Nucleus accumbens (tissue), 56 donors: ENCODE data around the gene MAL.
A peak's percentile ranks its signal among the peaks of the same experiment; 100 is the strongest.
"Not testable (repeated sequence)": the region's sequence is repeated elsewhere in the genome, so short reads cannot be mapped to it uniquely, and the experiment has no call there.

Experiments
- DNase-seq, 56 donors: peaks; one replicate each; lab custom pipeline; 2025; lab: John Stamatoyannopoulos, UW

The MAL gene

DNA sequence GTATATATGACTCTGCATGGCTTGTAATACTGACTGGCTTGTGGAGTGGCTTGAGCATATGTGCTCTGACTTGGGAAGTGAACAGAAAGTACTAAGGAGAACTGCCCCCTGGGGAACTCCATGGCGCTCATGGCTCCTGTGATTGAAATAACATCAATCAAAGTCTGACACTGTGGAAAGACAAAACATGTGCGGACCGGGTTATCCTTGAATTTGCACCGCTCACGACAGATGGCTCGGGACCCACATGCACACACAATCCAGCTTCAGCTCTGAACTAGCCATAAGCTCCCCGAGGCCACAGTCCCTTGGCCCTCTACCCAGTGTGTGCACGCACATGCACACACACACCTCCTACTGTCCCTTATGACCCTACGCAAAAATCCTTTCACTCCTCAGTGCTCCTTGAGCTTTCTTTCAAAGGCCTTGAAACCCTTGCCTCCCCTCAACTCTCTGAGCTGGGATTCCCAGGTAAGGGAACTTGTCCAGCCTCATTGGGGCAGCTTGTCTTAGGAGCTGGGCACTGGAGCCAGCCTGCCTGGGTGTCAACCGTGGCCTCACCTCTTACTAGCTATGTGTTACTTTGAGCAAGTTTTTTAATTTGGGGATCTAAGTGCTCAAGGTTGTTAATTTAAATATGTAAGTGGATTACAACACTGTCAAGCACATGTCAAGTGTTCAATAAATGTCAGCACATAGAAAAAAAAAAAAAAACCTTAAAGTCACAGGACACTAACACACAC, 52.5 kb downstream of the MAL start:
- DNase-seq: no peak

DNA sequence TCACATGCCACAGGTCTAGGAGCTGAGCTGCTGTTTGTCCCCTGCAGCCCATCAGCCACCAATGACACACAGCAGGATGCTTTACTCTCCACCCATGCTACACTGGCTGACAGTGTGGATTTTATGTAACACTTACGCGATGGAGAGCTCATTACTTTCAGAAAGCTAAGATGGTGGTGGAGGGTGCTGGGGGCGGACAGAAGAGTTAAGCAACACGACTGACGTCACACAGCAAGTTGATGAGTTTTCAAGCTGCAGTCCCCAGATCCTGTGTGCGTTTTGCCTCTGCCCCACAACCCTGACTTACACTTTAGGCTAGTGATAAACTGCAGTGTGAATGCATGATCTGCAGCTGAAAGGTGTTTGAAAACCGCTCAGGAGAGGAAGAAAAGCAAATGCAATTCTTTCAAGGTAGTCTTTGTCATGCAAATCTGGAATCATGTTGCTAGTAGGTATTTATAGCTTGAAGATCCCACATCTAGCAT, 53.7 kb downstream of the MAL start:
- DNase-seq: peak in 20 of 56 donors; percentile 31 to 77 (median 50)

DNA sequence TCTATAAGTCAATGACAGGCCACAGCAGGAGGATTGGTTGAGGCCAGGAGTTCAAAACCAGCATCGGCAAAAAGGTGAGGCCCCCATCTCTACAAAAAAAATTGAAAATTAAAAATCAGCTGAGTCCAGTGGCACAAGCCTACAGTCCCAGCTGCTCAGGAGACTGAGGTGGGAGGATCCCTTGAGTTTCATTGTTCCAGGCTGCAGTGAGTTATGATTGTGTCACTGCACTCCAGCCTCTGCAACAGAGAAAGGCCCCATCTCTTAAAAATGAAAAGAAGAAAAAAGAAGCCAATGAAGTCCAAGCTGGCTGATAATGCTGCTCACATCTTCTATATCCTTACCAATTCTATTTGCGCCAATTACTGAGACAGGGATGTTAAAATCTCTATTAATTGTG, 57.0 kb downstream of the MAL start:
- no peak for DNase-seq

DNA sequence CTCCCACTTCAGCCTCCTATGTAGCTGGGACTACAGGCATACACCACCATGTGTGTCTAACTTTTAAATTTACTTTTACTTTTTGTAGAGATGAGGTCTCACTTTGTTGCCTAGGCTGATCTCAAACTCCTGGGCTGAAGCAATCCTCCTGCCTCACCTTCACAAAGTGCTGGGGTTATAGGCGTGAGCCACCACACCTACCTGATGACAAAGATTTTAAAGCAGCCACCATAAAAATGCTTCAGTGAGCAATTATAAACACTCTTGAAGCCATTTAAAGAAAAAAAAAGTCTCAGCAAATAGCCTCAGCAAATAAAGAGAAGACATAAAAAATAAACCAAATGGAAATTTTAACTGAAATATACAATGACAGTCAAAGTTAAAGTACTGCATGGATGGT, 60.5 kb downstream of the MAL start:
- no peak for DNase-seq

DNA sequence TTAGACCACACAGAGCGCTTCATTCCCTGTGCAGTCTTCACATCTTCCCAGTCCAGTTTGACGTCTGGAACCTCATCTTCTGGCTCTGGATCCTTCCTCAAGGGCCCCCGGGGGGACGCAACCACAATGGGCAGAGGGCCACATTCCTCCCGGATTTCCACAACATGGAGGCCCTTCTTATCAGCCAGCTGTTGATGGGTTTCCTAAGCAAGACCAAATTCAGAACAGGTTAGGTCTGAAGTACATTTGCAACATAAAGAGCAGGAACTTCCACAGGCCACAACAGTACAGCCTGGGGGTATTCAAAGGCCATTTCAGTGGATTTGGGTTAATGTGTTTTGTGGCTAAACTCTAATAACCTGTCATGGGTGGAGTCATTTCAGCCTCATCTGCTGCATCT, 61.9 kb downstream of the MAL start:
- DNase-seq: no peak

DNA sequence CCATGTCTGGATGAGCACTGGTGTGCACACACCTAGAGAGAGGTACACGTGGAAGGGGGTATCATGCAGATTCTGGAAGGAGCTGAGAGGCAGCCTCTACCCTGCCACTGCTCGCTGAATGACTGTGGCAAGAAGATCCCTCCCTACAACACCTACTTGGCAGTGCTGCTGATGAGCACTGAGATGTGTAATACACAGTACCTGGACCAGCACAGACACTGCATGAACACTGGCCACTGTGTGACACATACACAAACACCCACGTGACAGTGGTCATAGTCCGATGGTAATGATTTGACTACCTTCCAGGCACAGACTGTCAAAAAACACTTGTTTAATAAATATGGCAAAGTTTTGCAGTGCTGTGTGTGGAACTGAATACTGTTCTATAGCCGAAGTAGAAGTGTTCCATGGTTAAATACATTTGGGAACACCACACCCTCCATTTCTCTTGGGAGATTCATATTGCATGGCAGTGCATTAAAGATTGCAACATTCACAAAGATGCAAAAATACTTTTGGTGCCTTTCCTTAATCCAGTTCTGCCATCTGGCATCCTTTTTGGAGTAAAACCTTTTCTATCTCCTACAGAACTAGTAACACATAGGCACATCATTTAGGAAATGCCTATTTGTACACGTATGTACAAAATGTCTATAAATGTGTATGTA, 66.5 kb downstream of the MAL start:
- DNase-seq: no peak

DNA sequence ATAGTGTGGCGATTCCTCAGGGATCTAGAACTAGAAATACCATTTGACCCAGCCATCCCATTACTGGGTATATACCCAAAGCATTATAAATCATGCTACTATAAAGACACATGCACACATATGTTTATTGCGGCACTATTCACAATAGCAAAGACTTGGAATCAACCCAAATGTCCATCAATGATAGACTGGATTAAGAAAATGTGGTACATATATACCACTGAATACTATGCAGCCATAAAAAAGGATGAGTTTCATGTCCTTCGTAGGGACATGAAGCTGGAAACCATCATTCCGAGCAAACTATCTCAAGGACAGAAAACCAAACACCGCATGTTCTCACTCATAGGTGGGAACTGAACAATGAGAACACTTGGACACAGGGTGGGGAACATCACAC, 72.8 kb downstream of the MAL start:
- not testable (repeated sequence) for DNase-seq

DNA sequence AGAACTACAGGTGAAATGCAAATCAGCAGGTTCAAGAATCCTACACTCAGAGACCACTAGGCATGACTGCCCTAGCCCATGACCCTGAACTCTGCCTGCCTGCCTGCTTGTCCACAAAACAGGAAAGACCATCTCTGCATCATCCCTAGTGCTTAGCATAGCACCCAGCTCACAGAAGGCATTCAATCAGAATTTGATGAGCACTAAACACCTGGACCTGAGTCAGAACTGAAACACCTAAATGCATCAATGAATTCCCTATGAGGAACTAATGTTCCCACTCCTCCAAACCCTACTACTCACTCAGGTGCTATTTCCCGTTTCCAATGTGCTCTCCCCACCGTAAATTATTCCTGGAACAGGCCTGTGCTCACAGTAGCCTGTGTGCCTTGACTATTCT, 74.4 kb downstream of the MAL start:
- DNase-seq: no peak
